GM12878 (cell line): Measurements from ENCODE around the gene SNRNP200. TPM values are rescaled to one million over a fixed set of nuclear protein-coding genes. Genes with fewer than 3 reads are reported as not detected.

ENCODE experiments used
- ATAC-seq: fragments of 200-7000 bp; cut with Tn5 transposase; 3 replicates; pipeline ENCODE4 v1.9.1; 2020; ENCODE audit warnings: mild to moderate bottlenecking, moderate library complexity
- BruUV-seq: library from RNA; stranded (reverse); fragments of 400-500 nt; replicated peaks from 2 replicates; lab custom pipeline; 2021; lab: Mats Ljungman, UMichigan
- CTCF ChIA-PET: fragments of 300-600 bp; sonication (Branson Sonifier 250); formaldehyde crosslinking; extraction: SDS; loops from one replicate; lab custom pipeline; 2021; ENCODE audit warnings: inconsistent platforms; lab: Yijun Ruan, JAX
- POLR2A ChIA-PET: fragments of 350-600 bp; formaldehyde crosslinking; extraction: SDS; loops from one replicate; lab custom pipeline; 2021; ENCODE audit warnings: inconsistent platforms; lab: Charles Lee
- RAD21 ChIA-PET: fragments of 300-600 bp; sonication (Branson Sonifier 250); formaldehyde crosslinking; loops from one replicate; lab custom pipeline; 2023; ENCODE audit warnings: antibody characterized with exemption; ENCODE audit not compliant: unreplicated experiment; lab: Charles Lee
- SMC1A ChIA-PET: fragments of 300-600 bp; sonication (Branson Sonifier 250); formaldehyde crosslinking; loops from one replicate; lab custom pipeline; 2023; ENCODE audit not compliant: unreplicated experiment, uncharacterized antibody; lab: Charles Lee
- DNase-seq: peaks from one replicate; pipeline ENCODE4 v3.0.0-alpha.2; 2011; ENCODE audit warnings: low read depth, low spot score
- FAIRE-seq: peaks from 3 replicates; lab custom pipeline; 2011; peaks lifted over from hg19 to GRCh38; lab: Jason Lieb, UNC
- H2AFZ ChIP-seq: 2 replicates; pipeline ENCODE4 v1.6.0; 2011; ENCODE audit warnings: low read depth, low read length, control low read depth; ENCODE audit not compliant: control insufficient read depth
- H3K27ac ChIP-seq: 2 replicates; pipeline ENCODE4 v1.5.1; 2011; ENCODE audit warnings: control low read depth; ENCODE audit not compliant: control insufficient read depth, insufficient read depth
- H3K27me3 ChIP-seq, 2 experiments: replicated peaks in 1 of 2; 2 replicates each; pipeline versions ENCODE4 v1.6.0 to v1.6.1; 2011; ENCODE audit warnings: low read length in 1 of 2; ENCODE audit not compliant: control insufficient read depth in 2 of 2, insufficient read depth in 2 of 2
- H3K36me3 ChIP-seq, 2 experiments: 2 replicates each; pipeline ENCODE4 v1.5.1; 2011; ENCODE audit warnings: low read length in 1 of 2; ENCODE audit not compliant: control insufficient read depth in 2 of 2, insufficient read depth in 2 of 2
- H3K4me1 ChIP-seq: 2 replicates; pipeline ENCODE4 v1.6.1; 2011; ENCODE audit warnings: mild to moderate bottlenecking, low read length, moderate library complexity, mixed read lengths; ENCODE audit not compliant: control insufficient read depth, insufficient read depth
- H3K4me2 ChIP-seq: 2 replicates; pipeline ENCODE4 v1.6.0; 2011; ENCODE audit warnings: control low read depth; ENCODE audit not compliant: control insufficient read depth, insufficient read depth
- H3K4me3 ChIP-seq: fragments of 200-600 bp; sonication (generic); 2 replicates; pipeline ENCODE4 v1.5.1; 2016
- H3K79me2 ChIP-seq: 2 replicates; pipeline ENCODE4 v1.6.0; 2011; ENCODE audit warnings: low read length; ENCODE audit not compliant: control insufficient read depth, insufficient read depth
- H3K9ac ChIP-seq: 2 replicates; pipeline ENCODE4 v1.8.0; 2011; ENCODE audit warnings: low read length, control low read depth, mixed read lengths; ENCODE audit not compliant: control insufficient read depth, insufficient read depth
- H3K9me3 ChIP-seq: replicated peaks from 3 replicates; pipeline ENCODE4 v1.5.1; 2011; ENCODE audit warnings: mild to moderate bottlenecking, low read length; ENCODE audit not compliant: control insufficient read depth, insufficient read depth
- H4K20me1 ChIP-seq: 2 replicates; pipeline ENCODE4 v1.6.0; 2011; ENCODE audit not compliant: control insufficient read depth, insufficient read depth
- BCL3 ChIP-seq: IDR thresholded peaks from 2 replicates; pipeline ENCODE4 v1.6.1; 2011; ENCODE audit warnings: borderline replicate concordance, low read depth, mild to moderate bottlenecking, moderate library complexity, low read length; ENCODE audit not compliant: insufficient read depth, poor library complexity, severe bottlenecking
- CEBPB ChIP-seq, 2 experiments: fragments of 150-350 bp in 1 of 2; IDR thresholded peaks; 2 replicates each; pipeline ENCODE4 v1.6.1; 2012 to 2014; ENCODE audit warnings: low read depth in 2 of 2, low read length in 2 of 2, borderline replicate concordance in 1 of 2, inconsistent platforms in 1 of 2
- CHD4 ChIP-seq: fragments of 200-600 bp; sonication (generic); IDR thresholded peaks from 2 replicates; pipeline ENCODE4 v1.6.1; 2016; ENCODE audit warnings: mild to moderate bottlenecking
- E4F1 ChIP-seq: fragments of 450-650 bp; IDR thresholded peaks from 2 replicates; pipeline ENCODE4 v1.6.1; 2018; ENCODE audit warnings: borderline replicate concordance, mild to moderate bottlenecking; ENCODE audit not compliant: partially characterized antibody
- KAT2A ChIP-seq: conservative IDR thresholded peaks from 2 replicates; pipeline ENCODE4 v1.6.1; 2011; ENCODE audit warnings: low read depth, low read length; ENCODE audit not compliant: control insufficient read depth
- NR2C1 ChIP-seq: fragments of 450-650 bp; IDR thresholded peaks from 2 replicates; pipeline ENCODE4 v1.6.1; 2017; ENCODE audit warnings: antibody characterized with exemption, mild to moderate bottlenecking, moderate library complexity
- PRDM15 ChIP-seq: fragments of 450-650 bp; formaldehyde crosslinking; IDR thresholded peaks from 2 replicates; pipeline ENCODE4 v1.4.0; 2020; ENCODE audit warnings: mild to moderate bottlenecking, moderate library complexity
- RUNX3 ChIP-seq: IDR thresholded peaks from 2 replicates; pipeline ENCODE4 v1.6.1; 2012; ENCODE audit warnings: low read length, inconsistent platforms
- ZBED1 ChIP-seq: IDR thresholded peaks from 2 replicates; pipeline ENCODE4 v1.6.1; 2016; ENCODE audit warnings: borderline replicate concordance
- ZNF24 ChIP-seq: fragments of 450-650 bp; IDR thresholded peaks from 2 replicates; pipeline ENCODE4 v1.6.1; 2017; ENCODE audit warnings: antibody characterized with exemption, mild to moderate bottlenecking
- WGBS: methylation state at CpG from one replicate; pipeline ENCODE4 v1.1.6; 2016; ENCODE audit warnings: low lambda C conversion rate; ENCODE audit not compliant: insufficient replicate concordance, insufficient coverage; ENCODE audit errors: missing lambda C conversion rate; 5-methylcytosine and 5-hydroxymethylcytosine counted together
- in situ Hi-C: fragments of 300-500 bp; cut with MboI; formaldehyde crosslinking; loops from 9 replicates; pipeline ENCODE4 v1.14.3; 2018; ENCODE audit warnings: mixed read lengths
- intact Hi-C: fragments of 100-400 bp; cut with micrococcal nuclease; formaldehyde crosslinking; loops from one replicate; pipeline ENCODE4 v1.14.2; 2022; ENCODE audit not compliant: unreplicated experiment
- polyA plus RNA-seq, 11 experiments: library from polyadenylated mRNA; depleted of rRNA in 4 of 11; unstranded in 6 of 11; stranded (reverse) in 5 of 11; fragments of >200 nt; fragmentation: Nextera tagmentation in 4 of 11; fragmentation: Illumina TruSeq in 1 of 11; extraction: Ambion mirVana in 4 of 11; extraction: Trizol in 1 of 11; gene quantifications; 1 replicate in 1 of 11; 2 replicates in 10 of 11; pipeline versions ENCODE4 v1.2.1 to v1.2.3, GENCODE V29; 2011 to 2016; ENCODE audit warnings: inconsistent platforms in 2 of 11, missing spikeins in 2 of 11, low read depth in 1 of 11
- total RNA-seq, 4 experiments: library from RNA; depleted of rRNA in 3 of 4; stranded (reverse); fragments of >200 nt in 3 of 4; fragmentation: Illumina TruSeq in 1 of 4; extraction: Trizol in 1 of 4; gene quantifications; 2 replicates each; pipeline versions ENCODE4 v1.2.1 to v1.2.3, GENCODE V29; 2013 to 2021
- TF ChIP-seq, protein P1 (sequence below): IDR thresholded peaks from 2 replicates; pipeline ENCODE4 v1.6.1; 2012; ENCODE audit warnings: mild to moderate bottlenecking, low read depth, low read length

SNRNP200 gene
- total and polyA plus RNA-seq, 10 of the 15 experiments (the other 5 are each of a cell fraction or from before 2014, with no cell fraction given) = 59.2 to 176 (median 106) TPM

GRCh38 chr2:96306370-96306769 is 1.0 kb upstream of the SNRNP200 start:
- ChIA-PET POLR2A (interaction anchor here (0.6 to 3.4 kb wide), 6 partner anchors 9 to 73 kb away, joined by 3 to 24 read pairs (median 10); partner anchors contain the start of genes ITPRIPL1 and NCAPH), RAD21 (interaction anchor here (1.0 to 2.9 kb wide), 4 partner anchors 14 to 38 kb away, joined by 5 to 30 read pairs (median 5); no protein-coding TSS in a partner anchor), SMC1A (interaction anchor here (0.6 to 4.0 kb wide), 10 partner anchors 9 to 81 kb away, joined by 3 to 29 read pairs (median 4); partner anchors contain the start of gene NCAPH), CTCF (interaction anchor here (0.6 to 2.2 kb wide), 6 partner anchors 10 to 132 kb away, joined by 3 to 6 read pairs (median 4); no protein-coding TSS in a partner anchor)
- H3K36me3 ChIP-seq = peaks cover 3 to 15% of the 10 kb centered on the region in 2 experiments; a peak in 3 of 4 replicates
- peak overlapping the region; percentile 90 for H3K4me3 ChIP-seq
- 62% methylated on average over 3 of the region's 3 CpGs for WGBS
- H3K4me1 ChIP-seq = peaks cover 5% of the 10 kb centered on the region
- H3K79me2 ChIP-seq = peaks cover 44% of the 10 kb centered on the region
- H3K4me2 ChIP-seq = peak overlapping the region; percentile 88
- H3K9ac ChIP-seq = peak overlapping the region; percentile 76
- no peak for DNase-seq
- peak; percentile 5; the same call in 2 of the 3 replicates for ATAC-seq
- no peak for FAIRE-seq
- intact Hi-C loops (loop anchor here (2.0 kb wide), 1 partner anchor 14 kb away; no protein-coding TSS in a partner anchor), in situ Hi-C loops (no loop called here)
- no peaks in the 10 kb centered on the region for H3K27me3 ChIP-seq
- no peaks in the 10 kb centered on the region for H3K9me3 ChIP-seq
- peak overlapping the region; percentile 38; the same call in 1 of the 2 replicates for H2AFZ ChIP-seq
- peak overlapping the region; percentile 84 for H3K27ac ChIP-seq
- H4K20me1 ChIP-seq = no peaks in the 10 kb centered on the region
- BruUV-seq = no TSS peak
- TF ChIP-seq ZBED1 = no peak
- TF ChIP-seq ZNF24 = no peak
- TF ChIP-seq, protein P1, sequence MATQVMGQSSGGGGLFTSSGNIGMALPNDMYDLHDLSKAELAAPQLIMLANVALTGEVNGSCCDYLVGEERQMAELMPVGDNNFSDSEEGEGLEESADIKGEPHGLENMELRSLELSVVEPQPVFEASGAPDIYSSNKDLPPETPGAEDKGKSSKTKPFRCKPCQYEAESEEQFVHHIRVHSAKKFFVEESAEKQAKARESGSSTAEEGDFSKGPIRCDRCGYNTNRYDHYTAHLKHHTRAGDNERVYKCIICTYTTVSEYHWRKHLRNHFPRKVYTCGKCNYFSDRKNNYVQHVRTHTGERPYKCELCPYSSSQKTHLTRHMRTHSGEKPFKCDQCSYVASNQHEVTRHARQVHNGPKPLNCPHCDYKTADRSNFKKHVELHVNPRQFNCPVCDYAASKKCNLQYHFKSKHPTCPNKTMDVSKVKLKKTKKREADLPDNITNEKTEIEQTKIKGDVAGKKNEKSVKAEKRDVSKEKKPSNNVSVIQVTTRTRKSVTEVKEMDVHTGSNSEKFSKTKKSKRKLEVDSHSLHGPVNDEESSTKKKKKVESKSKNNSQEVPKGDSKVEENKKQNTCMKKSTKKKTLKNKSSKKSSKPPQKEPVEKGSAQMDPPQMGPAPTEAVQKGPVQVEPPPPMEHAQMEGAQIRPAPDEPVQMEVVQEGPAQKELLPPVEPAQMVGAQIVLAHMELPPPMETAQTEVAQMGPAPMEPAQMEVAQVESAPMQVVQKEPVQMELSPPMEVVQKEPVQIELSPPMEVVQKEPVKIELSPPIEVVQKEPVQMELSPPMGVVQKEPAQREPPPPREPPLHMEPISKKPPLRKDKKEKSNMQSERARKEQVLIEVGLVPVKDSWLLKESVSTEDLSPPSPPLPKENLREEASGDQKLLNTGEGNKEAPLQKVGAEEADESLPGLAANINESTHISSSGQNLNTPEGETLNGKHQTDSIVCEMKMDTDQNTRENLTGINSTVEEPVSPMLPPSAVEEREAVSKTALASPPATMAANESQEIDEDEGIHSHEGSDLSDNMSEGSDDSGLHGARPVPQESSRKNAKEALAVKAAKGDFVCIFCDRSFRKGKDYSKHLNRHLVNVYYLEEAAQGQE = no peak
- TF ChIP-seq E4F1 = no peak
- TF ChIP-seq CHD4 = no peak
- TF ChIP-seq KAT2A = no peak
- TF ChIP-seq PRDM15 (CRISPR knock-in tag) = no peak
- no peak for TF ChIP-seq CEBPB (IDR thresholded peaks at IDR 0.05; ENCODE audit: borderline replicate concordance in 1 of 2, low read depth in 2 of 2, low read length in 2 of 2)
- no peak for TF ChIP-seq RUNX3
- TF ChIP-seq BCL3 = no peak
- no peak for TF ChIP-seq NR2C1
